Left renal pelvis (tissue), 4 donors: ENCODE measurements around the gene CALCB. TPM values are rescaled to one million over a fixed set of nuclear protein-coding genes. Genes with fewer than 3 reads are reported as not detected.

ENCODE experiments used
- DNase-seq, 4 donors: peaks; one replicate each; pipeline ENCODE4 v3.0.0-alpha.2; 2013; ENCODE audit warnings: low read depth in 4 of 4, low spot score in 3 of 4
- polyA plus RNA-seq, 4 donors: library from polyadenylated mRNA; unstranded; fragments of 120-200 nt; gene quantifications; one replicate each; pipeline ENCODE4 v1.2.1, GENCODE V29; 2013; ENCODE audit not compliant: insufficient read length in 4 of 4

Gene CALCB
- polyA plus RNA-seq, 4 donors = 0.19 to 4.2 (median 2.8) TPM

- DNase-seq = no peak
These were observed 42.3 kb downstream of the CALCB start for GRCh38 chr11:15115686-15116085.

- DNase-seq = no peak
These were observed 44.4 kb downstream of the CALCB start for GRCh38 chr11:15117751-15118150.

- no peak for DNase-seq
These were observed 45.0 kb downstream of the CALCB start for GRCh38 chr11:15118431-15118830.

- no peak for DNase-seq
These were observed 46.0 kb downstream of the CALCB start for GRCh38 chr11:15119352-15119751.

GRCh38 chr11:15119826-15120225, 46.4 kb downstream of the CALCB start:
- no peak for DNase-seq

GRCh38 chr11:15123849-15124248, 50.5 kb downstream of the CALCB start:
- DNase-seq = no peak

- DNase-seq = no peak
These were observed 51.1 kb downstream of the CALCB start for GRCh38 chr11:15124528-15124927.

- DNase-seq = no peak
These were observed 53.9 kb downstream of the CALCB start for GRCh38 chr11:15127341-15127740.

Other genes starting within 250 kb of the CALCB start
- 10 to 100 TPM; 12.1 to 25.3 (median 22.6) TPM for gene CYP2R1, start 181.4 kb upstream of the CALCB start, polyA plus RNA-seq
- gene CALCA, start 101.2 kb upstream of the CALCB start, polyA plus RNA-seq = 10 to 100 TPM in 3 of 4 donors, under 1 TPM in 1; 0.26 to 14.9 (median 13.6) TPM
- gene INSC, start 41.3 kb downstream of the CALCB start, polyA plus RNA-seq = under 1 TPM; 0.50 to 0.86 (median 0.76) TPM